Activated CD8-positive, alpha-beta T cell treated with anti-CD3 and anti-CD28 coated beads for 36 hours (primary cell): Measurements from ENCODE around the gene EPHA4. TPM values are rescaled to one million over a fixed set of nuclear protein-coding genes. Genes with fewer than 3 reads are reported as not detected.

Experiments used
- ATAC-seq: fragments of 200-7000 bp; cut with Tn5 transposase; one replicate; pipeline ENCODE4 v1.10.0; 2021; ENCODE audit warnings: mild to moderate bottlenecking, moderate library complexity
- CTCF ChIA-PET: fragments of 350-600 bp; sonication (Branson Sonifier 250); formaldehyde crosslinking; loops from one replicate; lab custom pipeline; 2021; ENCODE audit warnings: antibody characterized with exemption; lab: Charles Lee
- POLR2A ChIA-PET: fragments of 350-600 bp; sonication (Branson Sonifier 250); formaldehyde crosslinking; loops from one replicate; lab custom pipeline; 2021; ENCODE audit warnings: antibody characterized with exemption; lab: Charles Lee
- DNase-seq: peaks from one replicate; pipeline ENCODE4 v3.0.0-alpha.2; 2020
- H3K27ac Mint-ChIP-seq: one replicate; pipeline ENCODE4 v1.8.0; 2021; ENCODE audit warnings: mild to moderate bottlenecking, mixed read lengths
- H3K27me3 Mint-ChIP-seq: one replicate; pipeline ENCODE4 v1.8.0; 2021; ENCODE audit warnings: mixed read lengths
- H3K36me3 Mint-ChIP-seq: one replicate; pipeline ENCODE4 v1.8.0; 2021; ENCODE audit warnings: low read depth, mixed read lengths
- H3K4me1 Mint-ChIP-seq: one replicate; pipeline ENCODE4 v1.8.0; 2021; ENCODE audit warnings: low read depth, mixed read lengths
- H3K4me3 Mint-ChIP-seq: one replicate; pipeline ENCODE4 v1.8.0; 2021; ENCODE audit warnings: mild to moderate bottlenecking, moderate library complexity, mixed read lengths
- H3K9me3 Mint-ChIP-seq: one replicate; pipeline ENCODE4 v1.8.0; 2021; ENCODE audit warnings: mixed read lengths
- CTCF ChIP-seq: fragments of 200-600 bp; IDR thresholded peaks from one replicate; pipeline ENCODE4 v1.8.0; 2022; ENCODE audit warnings: antibody characterized with exemption, mild to moderate bottlenecking
- intact Hi-C: fragments of 100-400 bp; cut with micrococcal nuclease; formaldehyde crosslinking; loops from one replicate; pipeline ENCODE4 v1.10.0; 2022
- total RNA-seq, 2 experiments: library from RNA; stranded (reverse); gene quantifications; one replicate each; pipeline ENCODE4 v1.2.3, GENCODE V29; 2021

The EPHA4 gene
- total RNA-seq, 2 experiments from 2014 or later: 1.8 to 2.3 TPM

DNA sequence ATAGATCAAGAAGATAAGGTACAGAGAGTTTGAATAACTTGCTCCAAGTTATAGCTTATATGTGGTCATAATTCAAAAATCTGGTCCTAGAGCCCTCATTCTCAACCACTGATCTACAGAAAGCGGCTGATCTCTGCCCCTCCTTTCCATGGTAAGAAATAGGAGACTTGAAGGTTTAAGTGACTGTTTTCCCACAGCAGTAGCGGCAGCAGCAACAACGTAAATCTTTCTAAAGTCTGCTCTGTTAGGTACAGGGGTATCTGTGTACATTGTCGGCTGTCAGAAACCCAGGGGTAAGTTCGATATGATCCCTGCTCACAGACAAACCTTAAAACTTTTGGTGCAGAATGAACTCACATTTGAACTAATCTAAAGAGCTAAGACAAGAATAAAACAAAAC lies 105.4 kb downstream of the EPHA4 start:
- H3K9me3 Mint-ChIP-seq: no peaks in the 10 kb centered on the region
- POLR2A ChIA-PET: no interaction called here
- H3K27me3 Mint-ChIP-seq: no peaks in the 10 kb centered on the region
- intact Hi-C loops: no loop called here
- H3K36me3 Mint-ChIP-seq: no peaks in the 10 kb centered on the region
- ATAC-seq (no peak), DNase-seq (no peak)
- no peak overlapping the region for H3K4me3 Mint-ChIP-seq
- no peak overlapping the region for H3K27ac Mint-ChIP-seq
- CTCF ChIA-PET: no interaction called here
- H3K4me1 Mint-ChIP-seq: peaks cover 24% of the 10 kb centered on the region
- TF ChIP-seq CTCF: no peak

- intact Hi-C loops: no loop called here
- Mint-ChIP-seq H3K9me3 (no peaks in the 10 kb centered on the region), H3K27me3 (no peaks in the 10 kb centered on the region), H3K27ac (no peak overlapping the region), H3K4me1 (peaks cover 24% of the 10 kb centered on the region), H3K36me3 (no peaks in the 10 kb centered on the region), H3K4me3 (no peak overlapping the region)
- ATAC-seq: no peak
- TF ChIP-seq CTCF: no peak
- CTCF ChIA-PET: no interaction called here
- no peak for DNase-seq
- POLR2A ChIA-PET: no interaction called here
Observed at GRCh38 chr2:221465776-221466175, 106.3 kb downstream of the EPHA4 start.

- Mint-ChIP-seq H3K9me3 (no peaks in the 10 kb centered on the region), H3K4me1 (peaks cover 24% of the 10 kb centered on the region), H3K36me3 (no peaks in the 10 kb centered on the region), H3K27ac (no peak overlapping the region), H3K4me3 (no peak overlapping the region), H3K27me3 (no peaks in the 10 kb centered on the region)
- no peak for ATAC-seq
- POLR2A ChIA-PET: no interaction called here
- TF ChIP-seq CTCF: no peak
- no peak for DNase-seq
- intact Hi-C loops: no loop called here
- CTCF ChIA-PET: no interaction called here
Observed at GRCh38 chr2:221464971-221465370, 107.1 kb downstream of the EPHA4 start.

DNA sequence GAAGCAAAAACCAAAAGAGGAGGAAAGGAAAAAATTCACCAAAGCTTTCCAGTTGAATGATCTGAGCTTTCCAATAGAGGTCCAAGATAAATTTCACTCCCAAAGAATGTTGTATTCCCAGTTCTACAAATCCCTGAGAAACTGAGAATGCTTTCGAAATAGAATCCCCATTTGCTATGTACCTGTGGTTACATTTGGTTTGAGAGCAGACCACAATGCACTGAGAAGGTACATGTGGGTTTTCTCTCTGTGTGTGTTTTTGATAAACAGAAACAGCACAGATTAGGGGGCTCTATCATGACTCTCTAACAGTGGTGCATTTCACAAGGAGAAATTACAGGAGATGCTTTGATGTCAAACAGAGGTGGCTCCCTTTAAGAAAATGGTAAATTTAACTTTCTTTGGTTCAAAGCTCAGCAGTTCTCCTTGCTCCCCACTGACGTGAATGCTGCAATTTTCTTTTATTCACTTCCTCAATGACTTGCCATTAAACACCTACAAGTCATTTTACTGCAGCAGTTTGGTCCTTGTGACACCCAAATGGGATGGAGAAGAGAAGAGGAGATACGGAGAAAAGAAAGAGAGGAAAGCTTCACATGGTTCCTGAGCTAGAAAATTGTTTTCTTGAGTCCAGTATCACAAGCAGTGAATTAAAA lies 108.7 kb downstream of the EPHA4 start:
- CTCF ChIA-PET: no interaction called here
- DNase-seq (no peak), ATAC-seq (no peak)
- intact Hi-C loops: no loop called here
- TF ChIP-seq CTCF: no peak
- Mint-ChIP-seq H3K4me3 (no peak overlapping the region), H3K27me3 (no peaks in the 10 kb centered on the region), H3K4me1 (peaks cover 24% of the 10 kb centered on the region), H3K27ac (no peak overlapping the region), H3K36me3 (no peaks in the 10 kb centered on the region), H3K9me3 (no peaks in the 10 kb centered on the region)
- POLR2A ChIA-PET: no interaction called here

GRCh38 chr2:221461901-221462300 lies 110.2 kb downstream of the EPHA4 start:
- ATAC-seq: no peak
- H3K4me1 Mint-ChIP-seq: peaks cover 24% of the 10 kb centered on the region
- no peak for DNase-seq
- no peak for TF ChIP-seq CTCF
- intact Hi-C loops: no loop called here
- POLR2A ChIA-PET: no interaction called here
- no peaks in the 10 kb centered on the region for H3K36me3 Mint-ChIP-seq
- H3K4me3 Mint-ChIP-seq: no peak overlapping the region
- no peaks in the 10 kb centered on the region for H3K9me3 Mint-ChIP-seq
- H3K27ac Mint-ChIP-seq: no peak overlapping the region
- no peaks in the 10 kb centered on the region for H3K27me3 Mint-ChIP-seq
- CTCF ChIA-PET: no interaction called here
